Measurements from ENCODE around the gene RUVBL1.

GRCh38 chr3:128168836-128169235, 45.2 kb upstream of the RUVBL1 start:
- TF ChIP-seq CTCF (IDR thresholded peaks at IDR 0.05; ENCODE audit: low read depth, low read length, missing input control) (no peak), REST (IDR thresholded peaks at IDR 0.05) (no peak), YY1 (IDR thresholded peaks at IDR 0.05) (no peak), RAD21 (IDR thresholded peaks at IDR 0.05) (no peak)

All from liver (tissue), 3 donors.